GM21367 (cell line): ENCODE measurements around the gene CCDC18.
"Not testable (repeated sequence)": the region's sequence is repeated elsewhere in the genome, so short reads cannot be mapped to it uniquely, and the experiment has no call there.

Experiments
- ATAC-seq: cut with Tn5 transposase; IDR thresholded peaks from one replicate; pipeline ENCODE4 v1.9.1; 2021; ENCODE audit not compliant: unreplicated experiment

The CCDC18 gene

DNA sequence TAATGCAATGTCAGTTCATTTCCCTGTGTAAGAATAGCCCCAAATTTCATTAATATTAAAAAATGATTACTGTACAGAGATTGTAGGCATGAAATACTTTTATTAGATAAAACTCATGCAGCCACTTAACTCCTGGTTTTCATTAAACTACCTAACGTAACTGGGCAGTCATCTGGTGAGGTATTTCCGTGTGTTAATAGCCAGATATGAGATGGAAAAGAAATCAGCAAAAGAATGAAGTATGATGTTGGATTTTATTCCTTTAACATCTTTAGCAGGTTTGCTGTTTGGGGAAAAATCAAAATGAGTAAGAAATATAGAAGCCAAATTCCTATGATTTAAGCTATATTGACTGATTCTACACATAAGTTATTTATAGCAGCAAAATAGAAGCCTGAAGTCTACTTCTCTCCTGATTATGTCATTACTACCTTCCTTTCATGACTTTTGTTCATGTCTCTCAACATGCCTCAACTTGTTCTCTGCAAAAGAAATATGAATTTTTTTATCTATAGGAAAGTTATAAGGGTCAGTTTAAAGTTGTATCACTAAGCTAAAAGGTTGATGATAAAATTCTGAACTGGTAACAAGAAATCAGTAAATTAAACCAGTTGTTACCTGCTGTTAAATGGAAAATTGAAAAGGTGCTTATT is 42.6 kb downstream of the CCDC18 start:
- no peak for ATAC-seq

DNA sequence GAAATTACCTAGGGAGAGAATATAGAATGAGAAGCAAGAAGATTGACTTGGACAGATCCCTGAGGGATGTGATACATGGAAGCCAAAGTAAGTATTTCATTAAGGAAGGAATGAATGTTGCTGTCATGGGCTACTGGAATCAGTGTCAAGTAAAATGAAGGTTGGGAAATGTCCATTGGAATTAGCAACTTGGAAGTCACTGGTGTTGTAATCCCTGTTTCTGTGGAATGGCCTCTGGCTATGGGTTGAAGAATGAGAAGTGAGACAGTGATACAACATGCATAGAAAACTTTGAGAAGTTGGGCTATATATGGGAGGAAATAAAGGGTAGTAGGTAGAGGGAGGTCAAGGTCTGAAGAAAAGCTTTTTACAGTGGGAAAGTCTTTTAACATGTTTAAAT is 54.7 kb downstream of the CCDC18 start:
- ATAC-seq, result no peak

- no peak for ATAC-seq
Observed at GRCh38 chr1:93237021-93237420, 56.5 kb downstream of the CCDC18 start.

DNA sequence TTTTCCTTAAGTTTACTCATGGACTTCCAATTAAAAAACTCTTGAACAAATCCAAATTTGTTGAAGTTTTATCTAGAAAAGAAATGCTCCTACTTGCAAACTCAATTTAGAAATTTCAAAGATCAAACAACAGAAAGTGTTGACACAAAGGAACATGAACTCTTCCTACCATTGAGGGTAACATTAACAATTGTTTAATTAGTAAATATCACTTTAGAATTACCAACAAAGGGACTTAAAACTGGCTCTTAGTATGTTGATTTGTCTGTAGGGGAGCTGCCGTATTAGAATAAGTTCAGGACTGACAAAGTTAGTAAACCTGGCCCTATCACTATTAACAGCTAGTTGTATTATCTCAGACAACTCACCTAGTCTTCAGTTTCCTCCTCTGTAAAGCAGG is 57.9 kb downstream of the CCDC18 start:
- no peak for ATAC-seq

DNA sequence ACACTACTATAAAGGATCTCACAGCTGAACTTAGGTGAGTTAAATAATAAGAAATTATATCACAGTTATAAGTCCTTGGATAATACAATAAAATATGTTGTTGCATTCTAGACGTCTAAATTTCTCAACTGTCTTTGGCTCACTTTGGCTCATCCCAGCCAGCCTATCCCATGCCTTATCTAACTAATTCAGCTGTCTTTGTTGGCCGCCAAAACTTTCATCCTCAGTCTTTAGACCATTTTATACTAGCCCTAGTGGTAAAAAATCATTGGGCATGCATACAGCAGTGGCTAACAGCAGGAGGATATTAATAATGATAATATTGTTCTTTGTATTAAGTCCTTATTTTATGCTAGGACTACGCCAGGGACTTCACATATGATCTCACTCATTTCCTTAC is 59.3 kb downstream of the CCDC18 start:
- no peak for ATAC-seq

GRCh38 chr1:93243233-93243632 is 62.7 kb downstream of the CCDC18 start:
- not testable (repeated sequence) for ATAC-seq

GRCh38 chr1:93244298-93245069 is 64.0 kb downstream of the CCDC18 start:
- ATAC-seq, result no peak

DNA sequence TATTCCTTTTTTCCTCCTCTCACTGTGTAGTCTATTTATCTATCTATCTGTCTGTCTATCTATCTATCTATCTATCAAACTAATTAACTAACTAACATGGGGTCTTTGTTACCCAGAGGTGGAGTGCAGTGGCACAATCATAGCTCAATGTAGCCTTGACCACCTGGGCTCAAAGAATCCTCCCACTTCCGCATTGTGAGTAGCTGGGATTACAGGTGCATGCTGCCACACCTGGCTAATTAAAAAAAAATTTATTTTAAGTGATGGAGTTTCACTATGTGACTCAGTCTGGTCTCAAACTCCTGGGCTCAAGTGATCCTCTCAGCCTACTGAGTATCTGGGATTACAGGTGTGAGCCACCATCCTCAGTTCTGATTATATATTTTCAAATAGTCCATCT is 71.4 kb downstream of the CCDC18 start:
- no peak for ATAC-seq

- no peak for ATAC-seq
Observed at GRCh38 chr1:93252598-93252997, 72.1 kb downstream of the CCDC18 start.

DNA sequence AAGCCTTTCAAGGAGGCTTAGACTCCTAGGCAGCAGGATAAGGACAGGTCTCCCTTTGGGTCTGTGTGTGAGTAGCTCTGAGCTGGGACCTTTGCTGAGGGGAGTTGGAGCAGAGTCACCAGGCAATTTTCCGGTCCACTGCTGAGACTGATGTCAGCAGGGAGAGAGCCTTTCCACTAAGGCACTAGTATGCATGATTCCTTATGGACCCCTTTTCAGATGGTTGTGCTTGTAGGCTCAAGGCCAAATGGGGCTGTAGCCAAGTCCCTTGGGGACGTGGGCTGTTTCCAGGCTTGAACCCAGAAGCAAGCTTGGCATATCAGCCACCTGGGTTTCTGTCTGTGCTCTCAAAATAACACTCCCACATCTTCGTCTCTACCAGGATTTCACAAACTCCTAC is 73.0 kb downstream of the CCDC18 start:
- no peak for ATAC-seq

DNA sequence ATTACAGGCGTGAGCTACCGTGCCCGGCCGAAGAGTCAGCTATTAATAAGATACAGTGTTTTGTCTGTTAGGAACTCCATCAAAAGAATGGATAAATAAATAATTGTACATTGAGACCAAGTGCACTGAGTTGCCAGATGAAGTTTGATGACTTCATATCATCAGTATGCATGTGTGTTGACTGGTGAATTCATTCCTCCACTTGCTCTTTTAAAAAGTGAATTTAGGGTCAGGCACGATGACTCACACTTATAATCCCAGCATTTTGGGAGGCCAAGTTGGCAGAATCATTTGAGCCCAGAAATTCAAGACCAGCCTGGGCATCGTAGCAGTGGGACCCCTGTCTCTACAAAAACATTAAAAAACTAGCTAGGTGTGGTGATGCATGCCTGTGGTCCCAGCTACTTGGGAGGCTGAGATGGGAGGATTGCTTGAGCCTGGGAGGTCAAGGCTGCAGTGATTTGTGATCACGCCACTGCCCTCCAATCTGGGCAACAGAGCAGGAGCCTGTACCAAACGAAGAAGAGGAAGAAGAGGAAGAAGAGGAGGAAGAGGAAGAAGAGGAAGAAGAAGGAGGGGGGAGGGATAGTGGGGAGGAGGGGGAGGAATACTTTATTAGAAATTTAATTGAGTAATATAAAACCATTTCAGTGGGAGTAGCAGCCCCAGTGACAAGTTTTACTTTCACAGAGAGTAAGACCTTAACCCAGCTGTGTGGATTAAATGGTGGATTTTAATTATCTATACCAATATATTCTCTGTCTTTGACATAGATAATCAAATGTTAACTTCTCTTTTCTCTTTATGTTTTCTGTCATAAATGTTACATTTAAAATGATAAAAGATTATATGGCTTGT is 74.9 kb downstream of the CCDC18 start:
- no peak for ATAC-seq

DNA sequence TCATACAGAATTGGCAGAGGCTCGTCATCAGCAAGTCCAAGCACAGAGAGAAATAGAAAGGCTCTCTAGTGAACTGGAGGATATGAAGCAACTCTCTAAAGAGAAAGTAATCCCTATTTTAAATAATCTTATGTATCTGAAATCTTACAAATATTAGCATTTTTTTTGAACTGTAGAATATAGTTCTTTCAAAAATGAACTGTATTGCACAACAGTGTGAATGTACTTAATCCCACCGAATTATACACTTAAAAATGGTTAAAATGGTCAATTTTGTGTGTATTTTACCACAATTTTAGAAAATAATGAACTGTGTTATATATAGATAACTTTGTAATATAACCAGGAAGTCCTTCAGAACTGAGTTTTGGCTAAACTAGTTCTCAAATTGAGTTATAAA is 75.9 kb downstream of the CCDC18 start:
- ATAC-seq, result no peak

GRCh38 chr1:93257889-93258288 is 77.4 kb downstream of the CCDC18 start:
- ATAC-seq, result no peak

DNA sequence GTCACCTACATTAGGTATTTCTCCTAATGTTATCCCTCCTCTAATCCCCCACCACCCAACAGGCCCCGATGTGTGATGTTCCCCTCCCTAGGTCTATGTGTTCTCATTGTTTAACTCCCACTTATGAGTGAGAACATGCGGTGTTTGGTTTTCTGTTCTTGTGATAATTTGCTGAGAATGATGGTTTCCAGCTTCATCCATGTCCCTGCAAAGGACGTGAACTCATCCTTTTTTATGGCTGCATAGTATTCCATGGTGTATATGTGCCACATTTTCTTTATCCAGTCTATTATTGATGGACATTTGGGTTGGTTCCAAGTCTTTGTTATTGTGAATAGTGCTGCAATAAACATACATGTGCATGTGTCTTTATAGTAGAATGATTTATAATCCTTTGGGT is 80.2 kb downstream of the CCDC18 start:
- not testable (repeated sequence) for ATAC-seq

DNA sequence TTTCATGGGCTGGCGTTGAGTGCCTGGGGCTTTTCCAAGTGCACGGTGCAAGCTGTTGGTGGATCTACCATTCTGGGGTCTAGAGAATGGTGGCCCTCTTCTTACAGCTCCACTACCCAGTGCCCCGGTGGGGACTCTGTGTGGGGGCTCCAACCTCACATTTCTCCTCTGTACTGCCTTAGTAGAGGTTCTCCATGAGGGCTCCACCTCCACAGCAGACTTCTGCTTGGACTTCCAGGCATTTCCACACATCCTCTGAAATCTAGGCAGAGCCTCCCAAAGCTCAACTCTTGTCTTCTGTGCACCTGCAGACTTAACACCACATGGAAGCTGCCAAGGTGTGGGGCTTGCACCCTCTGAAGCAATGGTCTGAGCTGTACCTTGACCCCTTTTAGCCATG is 82.1 kb downstream of the CCDC18 start:
- no peak for ATAC-seq

GRCh38 chr1:93268888-93269287 is 88.4 kb downstream of the CCDC18 start:
- not testable (repeated sequence) for ATAC-seq

DNA sequence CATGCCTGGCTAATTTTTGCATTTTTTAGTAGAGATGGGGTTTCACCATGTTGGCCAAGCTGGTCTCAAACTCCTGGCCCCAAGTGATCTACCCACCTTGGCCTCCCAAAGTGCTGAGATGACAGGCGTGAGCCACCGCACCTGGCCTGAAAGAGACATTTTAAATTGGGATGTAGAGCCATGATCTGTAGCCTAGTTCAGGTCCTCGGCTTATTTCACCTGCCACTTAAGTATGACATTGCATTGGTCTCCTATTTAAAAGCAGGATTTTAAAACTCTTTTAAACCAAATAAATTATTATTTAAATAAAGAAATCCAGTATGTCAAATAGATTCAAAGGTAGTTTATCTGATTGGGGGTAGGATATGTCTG is 94.7 kb downstream of the CCDC18 start:
- ATAC-seq, result not testable (repeated sequence)

DNA sequence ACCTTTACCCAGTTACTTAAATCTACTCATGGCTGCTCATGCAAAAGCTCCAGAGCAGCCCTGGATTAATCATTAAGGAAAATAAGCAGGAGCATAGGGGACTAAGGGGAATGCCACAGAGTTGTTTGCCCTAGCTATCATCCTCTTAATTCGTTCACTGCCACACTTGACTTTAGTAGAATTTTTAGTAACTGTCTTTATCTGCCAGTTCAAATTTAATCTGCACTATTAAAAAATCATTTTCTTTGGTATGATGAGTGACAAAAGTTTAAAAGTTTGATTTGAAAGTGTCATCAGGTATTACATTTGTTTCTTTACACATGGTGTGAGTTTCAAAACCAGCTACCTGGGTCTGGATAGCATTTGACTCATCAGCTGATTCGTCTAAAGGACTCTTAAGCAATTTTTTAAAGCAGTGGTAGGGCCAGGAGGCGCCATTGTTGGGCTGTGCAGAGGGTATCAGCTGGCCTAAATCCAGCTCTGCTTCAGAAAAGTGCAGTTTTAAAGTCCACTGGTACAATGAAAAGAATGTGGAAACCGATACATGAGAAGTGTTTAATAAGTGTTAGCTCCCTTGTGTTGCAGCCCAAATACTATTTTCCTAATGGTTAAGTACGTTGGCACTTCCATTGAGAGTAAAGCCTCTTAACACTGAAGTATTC is 95.2 kb downstream of the CCDC18 start:
- no peak for ATAC-seq

DNA sequence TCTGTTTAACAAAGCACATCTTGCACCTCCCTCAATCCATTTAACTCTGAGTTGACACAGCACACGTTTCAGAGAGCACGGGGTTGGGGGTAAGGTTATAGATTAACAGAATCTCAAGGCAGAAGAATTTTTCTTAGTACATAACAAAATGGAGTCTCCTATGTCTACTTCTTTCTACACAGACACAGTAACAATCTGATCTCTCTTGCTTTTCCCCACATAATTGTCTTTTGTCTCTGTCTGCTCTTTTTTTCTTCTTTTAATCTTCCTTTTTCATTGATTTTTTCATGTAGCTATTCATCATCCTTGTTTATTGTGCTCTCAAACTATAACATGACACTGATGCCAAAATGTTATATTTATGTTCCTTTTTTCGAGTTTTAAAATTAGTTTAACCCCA is 97.0 kb downstream of the CCDC18 start:
- not testable (repeated sequence) for ATAC-seq

- no peak for ATAC-seq
Observed at GRCh38 chr1:93283496-93283895, 103.0 kb downstream of the CCDC18 start.

GRCh38 chr1:93288558-93288957 is 108.0 kb downstream of the CCDC18 start:
- ATAC-seq, result no peak
